BJ (cell line): ENCODE results near the gene PLXNA2. TPM values are rescaled to one million over a fixed set of nuclear protein-coding genes. Genes with fewer than 3 reads are reported as not detected.

Experiments used
- CTCF ChIA-PET: fragments of 350-600 bp; formaldehyde crosslinking; extraction: SDS; loops from one replicate; lab custom pipeline; 2021; ENCODE audit warnings: antibody characterized with exemption, inconsistent platforms; lab: Yijun Ruan, JAX
- POLR2A ChIA-PET: fragments of 300-600 bp; sonication (Branson Sonifier 250); formaldehyde crosslinking; extraction: SDS; loops from one replicate; lab custom pipeline; 2021; ENCODE audit warnings: antibody characterized with exemption; lab: Charles Lee
- DNase-seq: peaks from one replicate; pipeline ENCODE4 v3.0.0-alpha.2; 2011; ENCODE audit warnings: low read depth
- H3K27me3 ChIP-seq: 2 replicates; pipeline ENCODE4 v1.6.0; 2011; ENCODE audit warnings: low read length; ENCODE audit not compliant: control insufficient read depth, insufficient read depth
- H3K36me3 ChIP-seq: 2 replicates; pipeline ENCODE4 v1.5.1; 2011; ENCODE audit warnings: low read length; ENCODE audit not compliant: control insufficient read depth, insufficient read depth
- H3K4me3 ChIP-seq: 2 replicates; pipeline ENCODE4 v1.5.1; 2011; ENCODE audit warnings: low read depth, mild to moderate bottlenecking, control low read depth, low read length
- polyA plus RNA-seq: library from polyadenylated mRNA; depleted of rRNA; stranded (reverse); fragments of >200 nt; gene quantifications from 2 replicates; pipeline ENCODE4 v1.2.3, GENCODE V29; 2011
- TF ChIP-seq, protein P1 (sequence below): IDR thresholded peaks from 2 replicates; pipeline ENCODE4 v1.5.1; 2011; ENCODE audit warnings: low read depth, mild to moderate bottlenecking, control low read depth, inconsistent platforms, low read length, moderate library complexity; ENCODE audit not compliant: insufficient read depth

Gene PLXNA2
- polyA plus RNA-seq, 1 experiment, result 2.7 TPM

DNA sequence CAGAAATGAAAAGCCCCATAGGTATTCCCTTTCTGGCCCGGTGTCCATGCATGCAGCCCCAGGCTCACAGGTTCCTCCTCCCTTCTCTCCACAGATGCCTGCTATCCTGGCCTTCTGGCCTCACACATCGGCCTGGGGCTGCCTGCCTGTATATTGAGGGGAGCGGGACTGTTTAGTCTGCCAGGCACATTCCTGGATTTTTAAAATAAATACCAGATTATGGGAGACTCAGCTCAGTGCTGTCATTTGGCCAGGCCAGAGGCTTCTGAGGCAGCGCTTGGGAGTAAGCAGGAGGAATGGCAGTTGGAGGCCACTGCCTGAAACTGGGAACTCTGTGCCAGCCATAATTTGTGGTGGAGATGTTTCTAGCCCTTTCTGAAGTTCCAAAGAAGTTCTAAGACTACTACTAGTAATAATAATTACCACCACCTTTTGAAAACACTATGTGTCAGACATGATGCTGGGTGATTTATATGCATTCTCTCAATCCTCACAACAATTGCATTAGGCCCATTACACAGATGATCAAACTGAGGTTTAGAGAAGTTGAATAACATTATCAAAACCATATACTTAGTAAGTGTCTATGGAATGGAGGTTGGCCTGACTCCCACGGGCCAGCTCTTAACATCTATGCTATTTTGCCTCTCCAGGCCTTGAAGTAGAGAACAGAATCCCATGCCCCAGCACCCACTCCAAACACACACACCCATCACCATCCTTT is 107.6 kb downstream of the PLXNA2 start:
- TF ChIP-seq, protein P1, sequence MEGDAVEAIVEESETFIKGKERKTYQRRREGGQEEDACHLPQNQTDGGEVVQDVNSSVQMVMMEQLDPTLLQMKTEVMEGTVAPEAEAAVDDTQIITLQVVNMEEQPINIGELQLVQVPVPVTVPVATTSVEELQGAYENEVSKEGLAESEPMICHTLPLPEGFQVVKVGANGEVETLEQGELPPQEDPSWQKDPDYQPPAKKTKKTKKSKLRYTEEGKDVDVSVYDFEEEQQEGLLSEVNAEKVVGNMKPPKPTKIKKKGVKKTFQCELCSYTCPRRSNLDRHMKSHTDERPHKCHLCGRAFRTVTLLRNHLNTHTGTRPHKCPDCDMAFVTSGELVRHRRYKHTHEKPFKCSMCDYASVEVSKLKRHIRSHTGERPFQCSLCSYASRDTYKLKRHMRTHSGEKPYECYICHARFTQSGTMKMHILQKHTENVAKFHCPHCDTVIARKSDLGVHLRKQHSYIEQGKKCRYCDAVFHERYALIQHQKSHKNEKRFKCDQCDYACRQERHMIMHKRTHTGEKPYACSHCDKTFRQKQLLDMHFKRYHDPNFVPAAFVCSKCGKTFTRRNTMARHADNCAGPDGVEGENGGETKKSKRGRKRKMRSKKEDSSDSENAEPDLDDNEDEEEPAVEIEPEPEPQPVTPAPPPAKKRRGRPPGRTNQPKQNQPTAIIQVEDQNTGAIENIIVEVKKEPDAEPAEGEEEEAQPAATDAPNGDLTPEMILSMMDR, result no peak
- Histone ChIP-seq H3K4me3 (no peak overlapping the region), H3K36me3 (no peaks in the 10 kb centered on the region), H3K27me3 (no peaks in the 10 kb centered on the region)
- POLR2A ChIA-PET, result no interaction called here
- CTCF ChIA-PET, result interaction anchor here (0.6 to 1.3 kb wide), 2 partner anchors 56 to 102 kb away, joined by 3 read pairs; no protein-coding TSS in a partner anchor
- DNase-seq, result no peak

DNA sequence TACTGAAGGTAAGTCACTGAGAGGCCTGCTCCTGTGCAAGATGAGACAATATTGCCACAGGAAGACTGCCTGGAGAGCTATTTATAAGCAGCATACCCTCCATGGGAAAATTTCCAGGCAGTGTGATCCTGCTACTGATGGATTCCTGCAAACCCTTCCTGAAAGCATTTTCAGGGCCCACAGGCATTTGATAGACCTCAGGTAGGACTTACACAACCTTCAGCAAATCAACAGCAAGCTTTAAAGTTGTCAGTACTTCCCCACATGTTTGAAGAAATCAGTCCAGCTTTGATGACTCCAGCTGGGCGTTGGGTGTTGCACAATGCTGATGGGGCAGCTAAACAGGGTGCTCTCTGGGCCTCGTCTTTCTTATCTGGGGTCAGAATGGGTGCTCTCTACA is 108.8 kb downstream of the PLXNA2 start:
- H3K4me3 ChIP-seq, result no peak overlapping the region
- no peaks in the 10 kb centered on the region for H3K36me3 ChIP-seq
- ChIA-PET CTCF (interaction anchor here (1.0 to 1.5 kb wide), 8 partner anchors 12 to 110 kb away, joined by 3 to 7 read pairs (median 4); no protein-coding TSS in a partner anchor), POLR2A (no interaction called here)
- TF ChIP-seq, protein P1, result no peak
- DNase-seq, result no peak
- no peaks in the 10 kb centered on the region for H3K27me3 ChIP-seq

DNA sequence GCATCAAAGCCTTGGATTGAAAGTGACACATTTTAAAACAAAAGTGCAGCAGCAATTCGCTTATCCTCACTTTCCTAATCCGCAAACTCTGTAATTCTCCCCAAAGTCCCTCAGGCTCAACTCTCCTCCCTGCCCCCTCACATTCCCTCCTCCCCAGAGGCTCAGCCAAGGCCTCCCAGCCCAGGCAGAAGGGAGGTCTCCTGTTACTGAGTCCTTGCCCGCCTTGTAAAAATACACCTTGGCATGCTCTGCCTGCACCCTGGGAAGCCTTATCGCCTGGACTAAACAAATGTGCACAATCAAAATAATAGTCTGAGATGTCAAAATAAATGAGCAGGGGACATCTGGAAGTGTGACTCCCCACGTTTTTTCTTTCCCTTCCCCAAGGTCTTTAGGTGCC is 109.7 kb downstream of the PLXNA2 start:
- no peaks in the 10 kb centered on the region for H3K27me3 ChIP-seq
- DNase-seq, result no peak
- ChIA-PET CTCF (interaction anchor here (1.0 to 1.5 kb wide), 3 partner anchors 17 to 108 kb away, joined by 3 to 4 read pairs (median 4); no protein-coding TSS in a partner anchor), POLR2A (no interaction called here)
- H3K4me3 ChIP-seq, result no peak overlapping the region
- TF ChIP-seq, protein P1, result no peak
- no peaks in the 10 kb centered on the region for H3K36me3 ChIP-seq

DNA sequence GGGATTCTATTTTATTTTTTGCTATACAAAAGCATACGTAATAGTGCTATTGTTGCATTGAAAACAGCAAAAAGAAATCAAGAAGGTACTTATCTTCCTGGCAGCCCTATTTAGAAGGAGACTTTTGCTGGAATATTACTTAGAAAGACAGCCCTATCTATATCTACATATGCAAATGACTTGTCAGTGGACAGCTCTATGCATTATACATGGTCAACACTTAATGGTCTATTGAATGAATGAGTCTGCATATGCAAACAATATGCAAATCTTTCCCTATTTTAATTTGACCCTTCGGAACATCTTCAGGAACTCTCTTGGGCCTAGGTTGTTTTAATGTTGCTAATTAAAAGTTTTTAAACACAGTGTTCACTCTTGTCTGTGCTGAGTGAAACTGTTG is 110.8 kb downstream of the PLXNA2 start:
- no peak overlapping the region for H3K4me3 ChIP-seq
- ChIA-PET CTCF (interaction anchor here (1.2 to 6.5 kb wide), 8 partner anchors 10 to 110 kb away, joined by 5 to 151 read pairs (median 9); partner anchors contain the start of gene PLXNA2), POLR2A (no interaction called here)

More for the DNA sequence above, 110.8 kb downstream of the PLXNA2 start:
- TF ChIP-seq, protein P1, result no peak
- no peak for DNase-seq
- H3K27me3 ChIP-seq, result no peaks in the 10 kb centered on the region
- H3K36me3 ChIP-seq, result no peaks in the 10 kb centered on the region
